Measurements from ENCODE around the gene CFAP57. TPM values are rescaled to one million over a fixed set of nuclear protein-coding genes. Genes with fewer than 3 reads are reported as not detected.

CFAP57 gene
- total and polyA plus RNA-seq, 2 donors from 2014 or later: 0.34 to 2.3 TPM

- no peaks in the 10 kb centered on the region for H3K4me1 ChIP-seq (ENCODE audit: control insufficient read depth in 2 of 3, insufficient read depth in 2 of 3, low read depth in 1 of 3, low read length in 3 of 3)
- TF ChIP-seq CTCF (IDR thresholded peaks at IDR 0.05; ENCODE audit: borderline replicate concordance, extremely low read depth, insufficient read depth): no peak
- intact Hi-C loops (cut with DNase I): no loop called here
- DNase-seq (no peak), FAIRE-seq (no peak)
- no peak overlapping the region for H3K9ac ChIP-seq (ENCODE audit: low read length in 3 of 3)
- H3K27ac ChIP-seq (ENCODE audit: low read depth in 2 of 2, low read length in 2 of 2): no peak overlapping the region
- H3K27me3 ChIP-seq (ENCODE audit: control insufficient read depth, insufficient read depth, low read length): no peaks in the 10 kb centered on the region
- no peaks in the 10 kb centered on the region for H3K36me3 ChIP-seq (ENCODE audit: control insufficient read depth in 2 of 3, insufficient read depth in 3 of 3, low read length in 3 of 3)
- H3K9me3 ChIP-seq (ENCODE audit: control insufficient read depth in 2 of 3, insufficient read depth in 1 of 3, low read length in 3 of 3): no peaks in the 10 kb centered on the region
- no peak overlapping the region for H3K4me3 ChIP-seq (ENCODE audit: low read length in 3 of 3)
Observed at GRCh38 chr1:43140583-43140982, 31.5 kb upstream of the CFAP57 start.

- Histone ChIP-seq H3K9me3 (ENCODE audit: control insufficient read depth in 2 of 3, insufficient read depth in 1 of 3, low read length in 3 of 3) (no peaks in the 10 kb centered on the region), H3K4me3 (ENCODE audit: low read length in 3 of 3) (no peak overlapping the region), H3K27ac (ENCODE audit: low read depth in 2 of 2, low read length in 2 of 2) (no peak overlapping the region), H3K4me1 (ENCODE audit: control insufficient read depth in 2 of 3, insufficient read depth in 2 of 3, low read depth in 1 of 3, low read length in 3 of 3) (peaks cover 0 to 3% (median 0%) of the 10 kb centered on the region in 3 donors), H3K27me3 (ENCODE audit: control insufficient read depth, insufficient read depth, low read length) (no peaks in the 10 kb centered on the region), H3K36me3 (ENCODE audit: control insufficient read depth in 2 of 3, insufficient read depth in 3 of 3, low read length in 3 of 3) (no peaks in the 10 kb centered on the region), H3K9ac (ENCODE audit: low read length in 3 of 3) (no peak overlapping the region)
- FAIRE-seq (no peak), DNase-seq (no peak)
- intact Hi-C loops (cut with DNase I): no loop called here
- TF ChIP-seq CTCF (IDR thresholded peaks at IDR 0.05; ENCODE audit: borderline replicate concordance, extremely low read depth, insufficient read depth): no peak
Observed at GRCh38 chr1:43143441-43143888, 28.7 kb upstream of the CFAP57 start.

GRCh38 chr1:43144237-43144636, 27.9 kb upstream of the CFAP57 start:
- TF ChIP-seq CTCF (IDR thresholded peaks at IDR 0.05; ENCODE audit: borderline replicate concordance, extremely low read depth, insufficient read depth): no peak
- intact Hi-C loops (cut with DNase I): no loop called here
- no peak for FAIRE-seq

More at GRCh38 chr1:43144237-43144636, 27.9 kb upstream of the CFAP57 start:
- Histone ChIP-seq H3K4me1 (ENCODE audit: control insufficient read depth in 2 of 3, insufficient read depth in 2 of 3, low read depth in 1 of 3, low read length in 3 of 3) (peaks cover 0 to 3% (median 0%) of the 10 kb centered on the region in 3 donors), H3K4me3 (ENCODE audit: low read length in 3 of 3) (no peak overlapping the region), H3K9ac (ENCODE audit: low read length in 3 of 3) (no peak overlapping the region), H3K27me3 (ENCODE audit: control insufficient read depth, insufficient read depth, low read length) (no peaks in the 10 kb centered on the region), H3K36me3 (ENCODE audit: control insufficient read depth in 2 of 3, insufficient read depth in 3 of 3, low read length in 3 of 3) (no peaks in the 10 kb centered on the region), H3K9me3 (ENCODE audit: control insufficient read depth in 2 of 3, insufficient read depth in 1 of 3, low read length in 3 of 3) (no peaks in the 10 kb centered on the region), H3K27ac (ENCODE audit: low read depth in 2 of 2, low read length in 2 of 2) (no peak overlapping the region)
- DNase-seq: no peak
